NCI-H1048 (cell line): ENCODE data around the gene TBC1D7.

Source experiments
- DNase-seq: peaks from one replicate; lab custom pipeline; 2025; lab: John Stamatoyannopoulos, UW

Gene TBC1D7

DNA sequence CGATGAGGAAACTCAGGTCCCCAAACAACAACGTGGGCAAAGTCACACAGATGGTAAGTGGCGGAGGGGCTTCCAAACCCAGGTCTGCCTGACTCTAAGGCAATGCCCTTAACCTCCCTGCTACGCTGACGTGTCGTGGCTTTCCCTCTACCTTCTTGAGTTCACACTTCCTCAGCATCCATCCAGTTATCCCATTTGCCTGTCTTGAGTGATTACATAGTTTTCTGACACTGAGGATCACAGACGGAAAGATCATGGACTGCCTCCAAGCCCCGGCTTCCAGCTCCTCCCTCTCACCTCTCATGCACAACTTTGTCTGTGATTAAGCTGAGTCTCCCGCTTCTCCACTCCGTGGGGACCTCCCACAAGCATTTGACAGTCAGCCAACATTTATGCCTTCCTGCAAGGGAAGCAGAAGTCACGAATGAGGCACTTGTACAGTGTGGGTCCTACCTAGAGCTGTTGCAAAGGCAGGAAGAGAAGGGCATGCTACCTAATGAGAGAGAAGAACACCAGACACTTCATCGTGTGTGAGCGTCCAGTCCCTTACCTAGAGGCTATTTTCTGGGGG lies 33.8 kb downstream of the TBC1D7 start:
- no peak for DNase-seq

DNA sequence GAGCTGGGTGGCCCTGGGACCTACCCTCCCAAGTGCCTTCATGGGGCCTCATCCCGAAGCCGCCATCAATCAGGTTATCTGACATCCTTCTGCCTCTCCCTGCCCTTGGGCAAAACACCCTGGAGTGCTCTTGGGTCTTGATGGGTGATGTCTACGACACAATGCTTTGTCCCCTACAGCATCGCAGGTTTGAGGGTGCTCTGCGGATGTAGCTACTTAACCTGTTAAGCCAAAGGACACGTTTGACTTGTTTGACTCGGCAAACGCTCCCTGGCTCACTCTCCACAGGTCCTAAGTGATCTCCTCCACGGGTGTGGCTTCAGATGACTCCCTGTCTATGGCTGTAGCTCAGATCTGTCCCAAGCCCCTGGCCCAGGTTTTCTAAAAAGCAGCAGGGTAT lies 35.6 kb downstream of the TBC1D7 start:
- no peak for DNase-seq

DNA sequence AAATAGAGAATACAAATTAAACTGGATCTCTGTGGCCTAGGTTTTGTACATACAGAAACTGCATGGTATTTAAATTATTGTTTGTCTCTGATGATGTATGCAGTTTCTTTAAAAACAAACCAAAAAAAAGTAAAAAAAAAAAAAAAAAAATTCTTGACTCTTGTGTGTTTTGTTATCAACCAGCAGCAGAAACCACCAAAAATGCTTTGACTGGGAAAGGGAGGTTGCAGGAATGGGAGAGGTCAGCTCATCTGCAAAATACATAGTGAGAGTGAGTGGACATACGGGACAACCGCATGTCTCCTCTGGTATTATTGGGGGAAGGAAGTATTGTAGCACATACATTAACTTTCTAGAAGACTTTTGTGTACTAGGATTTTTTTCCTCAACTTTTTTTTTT lies 38.0 kb downstream of the TBC1D7 start:
- DNase-seq = no peak

DNA sequence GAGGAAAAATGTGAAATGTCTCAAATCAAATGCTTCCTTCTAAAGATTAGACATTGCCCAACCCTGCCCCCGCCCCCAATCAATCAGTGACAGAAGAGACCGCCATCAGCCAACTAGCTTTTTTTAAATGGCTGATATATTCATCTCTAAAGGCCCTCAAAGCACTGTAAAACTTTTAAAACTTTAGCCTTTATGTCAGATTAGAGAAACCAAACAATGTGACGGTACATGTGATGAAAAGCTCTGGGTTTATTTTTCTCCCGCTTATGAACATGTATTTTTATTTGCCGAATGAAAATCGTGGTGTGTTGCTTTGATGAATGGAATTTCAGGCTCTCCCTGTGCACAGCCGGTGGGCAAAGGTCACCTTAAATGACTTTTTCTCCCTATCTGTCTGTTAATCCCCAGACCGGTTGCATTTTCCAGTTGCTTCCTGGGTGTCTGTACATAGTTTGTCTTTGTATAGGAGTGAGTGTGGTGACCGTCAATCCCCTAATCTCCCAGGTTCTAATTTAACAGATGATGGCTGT lies 38.5 kb downstream of the TBC1D7 start:
- no peak for DNase-seq

DNA sequence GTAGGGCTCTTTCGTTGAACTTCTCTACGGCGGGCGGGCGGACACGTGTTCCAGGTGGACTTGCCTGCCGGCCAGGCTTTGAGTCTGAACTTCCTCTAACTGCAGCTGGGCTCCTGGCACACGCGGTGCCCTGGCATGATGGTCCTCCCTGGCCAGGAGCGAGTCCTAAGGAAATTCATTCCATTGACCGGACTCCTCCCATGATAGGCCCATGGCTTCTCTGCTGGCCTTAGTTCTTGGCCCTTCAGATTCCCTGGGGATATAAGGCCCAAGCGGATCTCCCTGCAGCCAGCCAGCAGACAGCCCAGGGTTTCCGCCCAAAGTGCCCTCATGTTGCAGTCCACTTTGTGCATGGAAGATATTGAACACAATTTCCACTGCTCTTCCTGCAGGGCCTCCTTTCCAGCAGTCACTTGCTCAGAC lies 39.4 kb downstream of the TBC1D7 start:
- DNase-seq = no peak

DNA sequence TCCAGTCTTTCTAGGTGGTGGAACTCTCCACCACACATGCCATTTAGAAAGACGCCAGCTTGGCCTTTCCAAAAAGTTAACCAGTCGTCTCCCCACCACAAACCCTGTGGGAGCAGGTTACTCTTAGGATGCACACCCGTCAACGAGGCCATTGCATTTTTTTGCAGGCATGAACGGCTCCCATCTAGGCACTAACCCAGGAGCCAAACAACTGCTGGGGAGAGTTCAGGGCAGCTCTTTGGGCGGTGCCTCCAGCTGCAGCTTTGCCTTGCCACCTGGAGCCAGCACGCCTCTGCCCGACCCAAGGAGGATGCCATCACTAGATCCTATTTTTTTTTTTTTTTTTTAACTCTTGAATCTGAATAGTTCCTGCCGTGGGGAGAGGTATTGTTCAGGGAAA lies 39.9 kb downstream of the TBC1D7 start:
- DNase-seq = no peak

DNA sequence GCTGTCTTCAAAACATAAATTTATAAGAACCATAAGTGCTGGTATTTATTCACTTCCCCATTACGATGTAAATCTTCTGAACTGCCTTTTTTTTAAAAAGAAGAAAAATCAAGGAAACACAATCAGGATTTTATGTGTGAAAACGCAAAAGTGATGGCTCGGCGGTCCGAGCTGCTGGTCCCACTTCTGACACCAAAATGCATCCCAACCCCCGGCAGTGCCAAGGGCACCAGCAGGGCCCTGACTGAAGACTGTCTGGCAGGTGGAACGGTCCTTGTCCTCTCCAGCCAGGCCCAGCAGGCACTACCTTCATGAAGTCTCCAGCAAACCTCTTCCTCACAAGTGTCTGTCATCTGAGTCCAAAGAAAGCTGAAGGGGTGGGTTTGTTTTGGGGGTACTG lies 41.2 kb downstream of the TBC1D7 start:
- DNase-seq = no peak

DNA sequence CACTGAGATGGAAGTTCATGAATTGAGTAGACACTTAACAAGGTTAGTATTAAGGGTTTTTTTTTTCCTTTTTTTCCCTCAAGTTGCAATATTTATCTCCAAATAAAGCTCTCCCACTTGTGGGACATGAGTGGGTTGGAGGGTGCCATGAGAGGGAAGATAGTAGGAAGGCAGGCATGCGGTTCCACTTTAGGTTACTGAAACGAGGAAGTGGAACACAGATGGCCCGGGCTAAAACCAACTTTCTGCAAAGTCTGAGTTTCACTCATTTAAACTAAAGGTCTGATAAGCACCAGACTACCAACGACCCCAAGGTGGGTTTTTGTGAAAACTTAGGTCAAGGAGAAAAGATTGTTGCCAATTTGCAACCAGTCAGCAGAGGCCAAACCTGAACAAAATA lies 42.2 kb downstream of the TBC1D7 start:
- no peak for DNase-seq

DNA sequence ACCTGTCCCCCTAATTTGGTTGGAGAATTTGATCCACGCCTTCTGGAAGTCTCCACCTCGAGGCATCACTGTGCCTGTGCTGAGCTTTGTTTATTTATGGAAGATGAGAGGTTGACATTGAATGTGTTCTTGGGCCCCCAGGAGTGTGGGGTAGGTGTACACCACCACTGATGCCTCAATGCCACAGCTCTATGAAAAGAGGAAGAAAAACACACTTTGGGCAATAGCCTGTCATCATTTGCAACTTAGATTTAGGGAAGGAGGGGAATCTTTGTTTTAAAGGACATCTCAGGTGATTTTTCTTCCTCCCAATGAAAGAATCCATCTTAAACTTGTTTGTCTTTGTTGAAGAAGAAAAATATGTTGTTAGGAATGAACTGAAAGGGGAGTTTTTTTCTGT lies 42.6 kb downstream of the TBC1D7 start:
- no peak for DNase-seq

DNA sequence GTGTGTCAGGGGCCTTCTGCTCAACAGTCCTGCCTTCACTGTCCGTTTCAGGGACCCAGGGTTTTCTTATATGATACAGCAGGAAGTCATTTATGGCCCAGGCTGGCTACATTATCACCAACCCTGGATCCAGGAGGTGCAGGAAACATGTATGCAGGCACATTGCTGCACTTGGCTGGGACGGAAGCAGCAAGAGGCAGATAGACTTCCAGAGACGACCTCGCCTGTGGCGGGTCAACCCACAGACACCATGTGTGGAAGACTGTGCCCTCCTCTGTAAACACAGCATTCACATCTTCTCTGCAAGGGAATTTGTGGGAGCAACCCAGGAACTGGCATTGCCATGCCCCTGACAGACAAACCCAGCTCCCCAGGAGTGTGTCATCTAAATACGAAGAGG lies 43.7 kb downstream of the TBC1D7 start:
- no peak for DNase-seq

DNA sequence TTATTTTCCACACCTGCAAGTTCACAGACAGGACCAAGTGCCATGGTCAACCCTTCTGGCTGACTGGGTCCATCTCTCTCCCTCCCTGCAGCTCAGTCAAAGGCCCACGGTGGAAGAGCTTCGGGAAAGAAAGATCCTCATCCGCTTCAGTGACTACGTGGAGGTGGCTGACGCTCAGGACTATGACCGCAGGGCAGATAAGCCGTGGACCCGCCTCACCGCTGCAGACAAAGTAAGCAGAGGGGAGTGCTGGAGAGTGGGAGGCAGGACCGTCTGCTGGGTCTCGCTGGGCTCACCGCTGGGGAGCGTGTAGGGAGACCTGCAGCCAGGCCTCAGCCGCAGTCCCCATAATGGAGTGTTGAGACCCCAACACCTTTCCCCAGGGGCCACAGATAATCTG lies 45.0 kb downstream of the TBC1D7 start:
- no peak for DNase-seq

DNA sequence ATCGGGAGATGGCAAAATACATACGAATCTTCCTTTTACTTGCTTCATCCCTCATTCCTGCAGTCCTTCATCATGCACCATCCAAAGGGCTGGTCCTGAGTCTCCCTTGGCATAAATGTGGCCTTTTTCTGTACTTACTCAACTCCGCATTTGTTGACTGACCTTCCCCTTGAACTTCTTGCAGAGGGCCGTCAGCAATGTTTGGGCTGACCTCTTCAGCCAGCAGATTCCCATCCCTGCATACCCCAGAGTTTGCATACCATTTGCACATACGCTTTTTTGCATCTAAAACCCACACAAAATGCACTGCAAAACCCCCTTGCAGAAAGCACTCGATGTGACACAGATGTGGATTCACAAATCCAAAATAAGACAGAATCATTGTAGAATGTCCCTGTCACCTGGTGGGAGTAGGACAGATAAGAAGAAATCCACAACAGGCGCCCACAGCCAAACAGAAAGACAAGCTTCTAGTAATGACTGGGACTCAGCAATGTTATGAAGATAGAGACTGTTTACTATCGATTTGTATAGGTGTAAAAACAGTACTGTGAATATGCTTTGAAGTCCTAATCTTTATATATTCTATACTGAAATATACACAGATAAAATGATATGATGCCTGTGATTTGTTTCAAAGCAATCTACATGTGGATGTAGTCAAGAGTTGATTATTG lies 45.8 kb downstream of the TBC1D7 start:
- no peak for DNase-seq

DNA sequence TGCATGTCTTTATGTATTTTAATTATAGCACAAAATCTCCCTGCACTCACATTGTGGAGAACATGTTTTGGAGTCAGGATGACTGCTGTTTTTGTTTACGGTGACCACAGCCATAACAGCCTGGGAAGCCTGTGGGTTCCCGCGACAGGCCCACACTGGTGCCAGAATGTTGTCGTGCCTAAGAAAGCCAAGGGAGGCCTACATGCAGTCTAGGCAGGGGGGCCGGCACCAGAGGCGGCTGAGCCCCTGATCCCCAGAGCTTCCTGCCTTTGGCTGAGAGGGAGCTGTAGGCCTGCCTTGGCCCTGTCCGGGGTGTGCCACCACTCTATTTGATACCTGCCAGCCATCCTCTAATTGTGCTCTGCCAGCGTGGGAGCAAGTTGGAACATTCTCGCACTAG lies 46.7 kb downstream of the TBC1D7 start:
- DNase-seq = no peak

DNA sequence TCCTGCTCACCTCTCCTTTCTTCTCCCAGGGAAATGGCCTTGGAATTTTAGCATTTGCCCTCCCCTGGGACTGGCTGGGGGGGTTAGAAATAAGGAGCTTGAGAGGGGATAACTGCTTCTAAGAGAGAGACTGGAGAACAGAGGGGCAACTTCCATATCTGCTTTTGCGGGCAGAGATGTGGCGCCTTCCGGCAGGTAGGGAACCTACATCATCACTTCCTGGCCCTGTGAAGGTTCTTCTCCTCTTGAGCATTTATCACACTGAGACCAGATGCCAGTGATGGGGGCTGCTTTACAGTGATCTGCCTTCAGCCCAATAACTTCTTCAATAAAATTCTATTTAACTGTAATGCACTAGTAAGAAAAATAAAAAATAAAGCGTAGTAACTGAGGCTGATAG lies 48.1 kb downstream of the TBC1D7 start:
- DNase-seq = no peak

DNA sequence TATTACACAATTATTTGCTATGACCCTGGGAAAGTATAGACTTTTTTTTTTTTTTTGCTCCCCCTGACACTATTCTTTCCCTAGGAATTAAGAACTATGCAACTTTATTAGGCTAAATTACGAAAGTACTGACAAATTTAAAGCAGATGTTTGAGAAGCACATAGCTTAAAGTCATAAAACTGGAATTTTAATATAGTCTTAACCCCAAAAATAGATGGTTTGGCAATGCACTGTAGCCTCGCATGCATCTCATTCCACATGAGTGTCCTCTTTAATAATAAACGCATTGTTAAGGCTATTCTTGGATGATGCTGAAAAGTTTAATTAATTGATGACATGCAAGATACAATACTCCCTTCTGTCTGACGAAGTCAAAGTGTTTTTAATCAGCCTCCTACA lies 49.3 kb downstream of the TBC1D7 start:
- no peak for DNase-seq

DNA sequence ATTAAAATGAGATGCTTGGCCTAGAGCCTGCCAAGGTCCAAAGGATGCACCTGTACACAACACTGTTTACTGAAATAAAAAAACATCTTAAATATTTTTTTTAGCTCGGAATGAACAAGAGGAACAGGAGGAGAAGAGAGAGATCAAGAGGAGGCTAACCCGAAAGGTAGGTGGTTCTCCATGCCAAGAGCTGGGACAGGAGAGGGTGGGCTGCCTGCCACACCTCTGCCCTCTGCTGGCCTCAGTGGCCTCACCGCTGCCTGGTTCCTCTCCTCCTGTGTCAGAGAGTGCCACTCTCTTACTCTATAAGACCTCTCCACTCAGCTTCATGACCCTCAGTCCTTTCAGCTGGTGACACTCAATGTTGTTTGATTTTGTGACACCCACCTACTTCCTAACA lies 50.2 kb downstream of the TBC1D7 start:
- no peak for DNase-seq

DNA sequence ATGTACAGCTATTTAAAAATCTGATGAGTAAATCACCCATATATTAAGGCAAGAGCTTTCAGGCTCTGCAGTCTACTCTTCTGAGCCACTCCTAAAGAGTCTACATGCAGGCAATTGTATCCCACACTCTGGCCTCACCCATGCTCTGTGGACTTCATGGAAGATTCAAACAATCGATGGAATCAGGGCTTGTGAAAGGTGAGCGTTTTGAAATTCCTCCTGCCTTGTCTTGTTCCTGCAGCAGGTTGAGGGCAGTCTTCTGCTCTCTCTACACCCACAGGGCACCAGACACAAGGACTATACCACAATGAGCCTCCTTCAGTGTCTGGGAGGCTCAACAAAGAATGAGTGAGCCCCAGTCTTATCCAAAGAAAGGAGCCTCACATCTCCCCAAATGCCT lies 51.1 kb downstream of the TBC1D7 start:
- DNase-seq = no peak

DNA sequence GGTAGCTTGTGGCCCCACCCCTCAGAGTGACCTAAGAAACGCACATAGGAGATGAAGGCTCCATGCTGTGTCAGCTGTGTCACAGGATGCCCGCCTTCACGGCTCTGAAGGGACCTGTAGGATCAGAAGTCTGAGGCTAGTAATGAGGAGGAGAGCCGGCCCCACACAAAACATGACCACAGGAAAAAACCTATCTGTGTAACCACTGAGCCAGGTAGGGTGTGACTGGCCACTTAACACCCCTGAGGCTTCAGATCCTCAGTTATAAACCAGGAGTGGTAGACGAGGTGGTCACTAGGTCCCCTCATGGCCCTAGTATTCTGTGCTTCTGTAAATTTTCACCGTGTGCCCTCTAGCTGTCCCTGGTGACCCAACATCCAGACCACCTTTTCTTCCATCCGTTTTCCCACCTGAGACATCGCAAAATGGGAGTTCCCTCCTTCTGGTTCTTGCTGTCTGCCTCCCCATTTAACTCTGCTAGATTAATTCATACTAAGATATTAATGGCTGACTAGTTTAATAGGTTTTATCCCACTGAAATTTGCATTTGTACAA lies 52.8 kb downstream of the TBC1D7 start:
- DNase-seq = no peak

DNA sequence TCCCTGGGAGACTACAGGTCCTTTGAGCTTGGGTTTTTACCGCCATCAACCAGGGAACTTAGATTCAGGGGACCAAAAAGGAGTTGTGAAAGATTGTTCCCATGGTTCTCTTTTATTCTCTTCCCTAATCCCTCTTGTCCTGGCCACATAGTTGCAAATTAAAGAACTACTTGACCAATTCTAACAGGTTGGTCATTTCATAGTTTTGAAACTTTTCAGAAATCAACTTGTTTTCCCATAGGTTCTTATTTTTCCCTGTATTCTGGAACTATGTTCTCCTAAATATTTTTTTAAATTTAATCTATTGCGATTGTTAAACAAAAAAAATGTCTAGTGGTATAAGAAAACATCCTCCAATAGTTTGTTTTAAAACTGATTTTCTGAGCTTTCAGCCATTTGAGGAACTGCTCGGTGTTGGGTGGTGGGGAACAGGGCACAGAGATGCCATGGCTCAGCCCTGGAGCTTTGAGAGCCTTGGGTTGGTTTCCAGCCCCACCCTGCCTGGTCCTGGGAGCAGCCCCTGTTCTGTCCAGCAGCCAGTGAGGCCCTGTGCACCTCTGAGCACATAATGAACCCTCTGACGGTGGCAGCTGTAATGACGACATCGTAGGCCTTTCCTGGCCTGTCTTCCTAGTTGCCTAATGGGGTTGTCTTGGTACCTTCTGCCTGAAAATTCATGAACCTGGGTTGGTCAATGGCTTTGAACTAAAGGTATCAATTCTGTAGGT lies 53.5 kb downstream of the TBC1D7 start:
- DNase-seq = no peak

DNA sequence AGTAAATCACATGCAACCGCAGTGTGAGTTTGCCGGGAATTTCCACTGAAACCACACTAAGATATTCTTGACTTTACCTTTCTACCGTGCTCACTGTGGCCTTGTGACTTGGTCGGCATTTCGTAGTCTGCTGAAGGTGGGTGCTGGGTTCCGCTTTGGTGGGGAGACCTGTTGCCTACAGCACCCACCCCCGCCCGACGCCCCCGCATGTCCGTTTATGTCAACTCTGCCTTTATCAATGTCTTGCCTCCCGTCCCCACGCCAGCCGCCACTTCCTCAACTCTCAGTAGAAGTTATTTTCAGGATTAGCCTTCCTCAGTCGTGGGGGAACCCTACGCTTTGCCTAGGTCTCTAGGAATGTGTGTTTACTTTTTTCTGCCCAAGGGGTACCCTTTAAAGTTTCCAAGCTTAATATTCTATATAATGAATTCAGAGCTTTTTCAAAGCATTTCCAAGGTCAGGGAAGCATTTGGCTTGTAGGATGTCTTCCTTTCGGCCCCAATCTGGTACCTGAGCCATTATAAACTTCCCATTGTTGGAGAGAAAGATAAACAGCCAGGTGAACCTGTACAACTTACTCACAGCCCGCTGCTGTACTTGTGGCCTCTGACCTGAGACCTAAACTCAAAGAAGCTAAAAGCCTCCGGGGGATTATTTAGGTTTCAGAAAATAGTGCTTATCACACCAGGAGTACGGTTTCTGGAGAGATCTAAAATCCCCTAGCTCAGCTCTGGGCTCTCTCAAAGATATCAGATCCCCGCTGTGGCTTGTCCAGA lies 54.2 kb downstream of the TBC1D7 start:
- no peak for DNase-seq

DNA sequence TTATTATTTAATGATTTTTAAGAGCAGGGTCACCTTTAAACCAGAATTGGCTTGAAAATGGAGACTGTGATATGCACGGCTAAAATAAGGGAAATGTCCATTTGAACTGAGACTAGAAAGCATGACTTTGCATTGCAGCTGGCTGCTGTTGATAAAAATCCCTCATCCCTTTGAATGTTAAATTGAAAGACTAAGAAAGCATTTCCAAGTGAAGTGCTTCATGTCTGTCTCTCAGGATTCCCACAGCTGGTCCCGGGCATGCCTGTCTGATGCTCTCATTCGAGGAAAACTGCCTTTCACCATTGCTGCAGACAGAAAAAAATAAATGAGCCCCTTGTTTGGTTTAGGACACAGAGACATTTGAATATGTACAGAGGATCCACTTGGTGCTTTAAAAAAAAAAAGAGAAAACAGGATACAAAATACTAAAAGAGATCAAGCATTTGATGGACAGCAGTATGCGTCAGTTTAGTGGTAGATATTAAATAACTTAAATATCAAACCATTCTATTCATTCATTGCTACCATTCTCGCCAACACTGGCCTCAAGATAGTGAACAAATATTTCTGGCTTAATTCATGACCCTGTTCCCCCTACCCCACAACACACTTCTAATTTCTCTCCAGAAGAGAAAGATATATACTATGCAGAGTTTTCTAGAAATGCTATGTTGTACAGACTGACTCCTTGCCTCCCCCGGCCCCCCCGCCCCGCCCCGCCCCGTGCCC lies 55.0 kb downstream of the TBC1D7 start:
- no peak for DNase-seq
